ENCODE data around the gene FAM200A. TPM values are rescaled to one million over a fixed set of nuclear protein-coding genes. Genes with fewer than 3 reads are reported as not detected.
A peak's percentile ranks its signal among the peaks of the same experiment; 100 is the strongest.
"Not testable (repeated sequence)": the region's sequence is repeated elsewhere in the genome, so short reads cannot be mapped to it uniquely, and the experiment has no call there.

Gene FAM200A
- total RNA-seq, 4 donors from 2014 or later = 2.1 to 3.8 (median 3.3) TPM

GRCh38 chr7:99594948-99595745 lies 43.2 kb upstream of the FAM200A start:
- DNase-seq (ENCODE audit: extremely low spot score) = no peak
- Histone ChIP-seq H3K4me3 (no peak overlapping the region), H3K36me3 (no peaks in the 10 kb centered on the region), H3K9me3 (no peaks in the 10 kb centered on the region), H3K27me3 (peaks cover 0 to 8% (median 0%) of the 10 kb centered on the region in 4 donors), H3K27ac (replicated peaks in 1 of 4) (no peak overlapping the region), H3K4me1 (no peaks in the 10 kb centered on the region)
- intact Hi-C loops (cut with DNase I) = no loop called here
- TF ChIP-seq POLR2AphosphoS5 (IDR thresholded peaks at IDR 0.05) (no peak), POLR2A (IDR thresholded peaks at IDR 0.05; ENCODE audit: low read depth) (no peak), EP300 (IDR thresholded peaks at IDR 0.05) (no peak)
- TF ChIP-seq, protein P1, sequence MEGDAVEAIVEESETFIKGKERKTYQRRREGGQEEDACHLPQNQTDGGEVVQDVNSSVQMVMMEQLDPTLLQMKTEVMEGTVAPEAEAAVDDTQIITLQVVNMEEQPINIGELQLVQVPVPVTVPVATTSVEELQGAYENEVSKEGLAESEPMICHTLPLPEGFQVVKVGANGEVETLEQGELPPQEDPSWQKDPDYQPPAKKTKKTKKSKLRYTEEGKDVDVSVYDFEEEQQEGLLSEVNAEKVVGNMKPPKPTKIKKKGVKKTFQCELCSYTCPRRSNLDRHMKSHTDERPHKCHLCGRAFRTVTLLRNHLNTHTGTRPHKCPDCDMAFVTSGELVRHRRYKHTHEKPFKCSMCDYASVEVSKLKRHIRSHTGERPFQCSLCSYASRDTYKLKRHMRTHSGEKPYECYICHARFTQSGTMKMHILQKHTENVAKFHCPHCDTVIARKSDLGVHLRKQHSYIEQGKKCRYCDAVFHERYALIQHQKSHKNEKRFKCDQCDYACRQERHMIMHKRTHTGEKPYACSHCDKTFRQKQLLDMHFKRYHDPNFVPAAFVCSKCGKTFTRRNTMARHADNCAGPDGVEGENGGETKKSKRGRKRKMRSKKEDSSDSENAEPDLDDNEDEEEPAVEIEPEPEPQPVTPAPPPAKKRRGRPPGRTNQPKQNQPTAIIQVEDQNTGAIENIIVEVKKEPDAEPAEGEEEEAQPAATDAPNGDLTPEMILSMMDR (IDR thresholded peaks at IDR 0.05) = no peak
- 76% methylated on average over 7 of the region's 7 CpGs for WGBS

GRCh38 chr7:99588868-99589267 lies 37.0 kb upstream of the FAM200A start:
- no peaks in the 10 kb centered on the region for H3K36me3 ChIP-seq
- H3K9me3 ChIP-seq = no peaks in the 10 kb centered on the region
- H3K4me3 ChIP-seq = no peak overlapping the region
- DNase-seq (ENCODE audit: extremely low spot score) = no peak
- 81% methylated on average over 3 of the region's 3 CpGs for WGBS
- no peak overlapping the region for H3K27ac ChIP-seq (replicated peaks in 1 of 4)
- peaks cover 0 to 22% (median 0%) of the 10 kb centered on the region in 4 donors for H3K27me3 ChIP-seq
- TF ChIP-seq POLR2A (IDR thresholded peaks at IDR 0.05; ENCODE audit: low read depth) = no peak
- TF ChIP-seq, protein P1 (IDR thresholded peaks at IDR 0.05) = no peak
- no peak for TF ChIP-seq POLR2AphosphoS5 (IDR thresholded peaks at IDR 0.05)
- TF ChIP-seq EP300 (IDR thresholded peaks at IDR 0.05) = no peak
- intact Hi-C loops (cut with DNase I) = no loop called here
- no peaks in the 10 kb centered on the region for H3K4me1 ChIP-seq

DNA sequence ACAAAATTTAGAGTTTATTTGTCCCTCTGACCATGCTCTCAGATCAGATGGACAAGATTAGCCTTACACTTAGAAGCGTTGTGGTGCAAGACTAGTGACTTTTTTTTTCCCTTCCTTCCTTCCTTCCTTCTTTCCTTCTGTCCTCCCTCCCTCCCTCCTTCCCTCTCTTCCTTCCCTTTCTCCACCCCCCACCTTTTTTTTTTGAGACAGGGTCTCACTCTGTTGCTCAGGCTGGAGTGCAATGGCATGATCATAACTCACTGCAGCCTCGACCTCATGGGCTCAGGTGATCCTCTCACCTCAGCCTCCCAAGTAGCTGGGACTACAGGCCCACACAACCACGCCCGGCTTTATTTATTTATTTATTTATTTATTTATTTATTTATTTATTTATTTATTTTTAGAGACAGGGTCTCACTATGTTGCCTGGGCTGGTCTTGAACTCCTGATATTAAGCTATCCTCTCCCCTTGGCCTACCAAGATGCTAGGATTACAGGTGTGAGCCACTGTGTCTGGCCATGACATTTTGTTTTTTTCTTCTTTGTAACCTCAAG lies 28.9 kb upstream of the FAM200A start:
- 57% methylated on average over 4 of the region's 4 CpGs for WGBS
- peak overlapping the region; percentile 44 to 70 (median 66) for H3K27ac ChIP-seq (replicated peaks in 1 of 4)
- DNase-seq (ENCODE audit: extremely low spot score) = not testable (repeated sequence)

GRCh38 chr7:99579956-99580777 lies 28.3 kb upstream of the FAM200A start:
- 2% methylated on average over 40 of the region's 54 CpGs for WGBS
- Histone ChIP-seq H3K4me3 (peak overlapping the region; percentile 71 to 82 (median 74)), H3K27me3 (no peaks in the 10 kb centered on the region), H3K27ac (replicated peaks in 1 of 4) (peak overlapping the region; percentile 44 to 70 (median 66)), H3K36me3 (peaks cover 0 to 4% (median 0%) of the 10 kb centered on the region in 4 donors), H3K4me1 (peaks cover 8 to 18% (median 17%) of the 10 kb centered on the region in 4 donors), H3K9me3 (no peaks in the 10 kb centered on the region)
- TF ChIP-seq, protein P1 (IDR thresholded peaks at IDR 0.05) = peak in 1 of 3 experiments; percentile 35
- TF ChIP-seq POLR2AphosphoS5 (IDR thresholded peaks at IDR 0.05) = no peak
- DNase-seq (ENCODE audit: extremely low spot score) = no peak
- intact Hi-C loops (cut with DNase I) = no loop called here

More for the DNA sequence above, 28.9 kb upstream of the FAM200A start:
- H3K36me3 ChIP-seq; H3K9me3 ChIP-seq; H3K27me3 ChIP-seq; intact Hi-C loops (cut with DNase I): not testable (repeated sequence)
- peak overlapping the region; percentile 71 to 82 (median 74) for H3K4me3 ChIP-seq
- H3K4me1 ChIP-seq = peaks cover 8 to 18% (median 17%) of the 10 kb centered on the region in 4 donors
